Activated naive CD4-positive, alpha-beta T cell treated with anti-CD3 and anti-CD28 coated beads for 36 hours (primary cell): ENCODE data around the gene SPNS2. TPM values are rescaled to one million over a fixed set of nuclear protein-coding genes. Genes with fewer than 3 reads are reported as not detected.

Experiments used
- CTCF ChIA-PET: fragments of 350-600 bp; sonication (Branson Sonifier 250); formaldehyde crosslinking; loops from one replicate; lab custom pipeline; 2021; ENCODE audit warnings: antibody characterized with exemption; lab: Charles Lee
- DNase-seq: peaks from one replicate; pipeline ENCODE4 v3.0.0-alpha.2; 2020
- H3K27ac Mint-ChIP-seq: one replicate; pipeline ENCODE4 v1.8.0; 2021; ENCODE audit warnings: mild to moderate bottlenecking, mixed read lengths
- H3K27me3 Mint-ChIP-seq: one replicate; pipeline ENCODE4 v1.8.0; 2021; ENCODE audit warnings: low read depth, mixed read lengths
- H3K36me3 Mint-ChIP-seq: one replicate; pipeline ENCODE4 v1.8.0; 2021; ENCODE audit warnings: low read depth, mixed read lengths
- H3K4me1 Mint-ChIP-seq: one replicate; pipeline ENCODE4 v1.8.0; 2021; ENCODE audit warnings: low read depth, mixed read lengths
- H3K4me3 Mint-ChIP-seq: one replicate; pipeline ENCODE4 v1.8.0; 2021; ENCODE audit warnings: mild to moderate bottlenecking, moderate library complexity, mixed read lengths
- H3K9me3 Mint-ChIP-seq: one replicate; pipeline ENCODE4 v1.8.0; 2021; ENCODE audit warnings: mixed read lengths
- intact Hi-C: fragments of 100-400 bp; cut with micrococcal nuclease; formaldehyde crosslinking; loops from one replicate; pipeline ENCODE4 v1.15.1; 2023
- total RNA-seq, 2 experiments: library from RNA; stranded (reverse); gene quantifications; one replicate each; pipeline ENCODE4 v1.2.3, GENCODE V29; 2021

SPNS2 gene
- total RNA-seq, 2 experiments from 2014 or later, result 0.45 to 1.1 TPM

DNA sequence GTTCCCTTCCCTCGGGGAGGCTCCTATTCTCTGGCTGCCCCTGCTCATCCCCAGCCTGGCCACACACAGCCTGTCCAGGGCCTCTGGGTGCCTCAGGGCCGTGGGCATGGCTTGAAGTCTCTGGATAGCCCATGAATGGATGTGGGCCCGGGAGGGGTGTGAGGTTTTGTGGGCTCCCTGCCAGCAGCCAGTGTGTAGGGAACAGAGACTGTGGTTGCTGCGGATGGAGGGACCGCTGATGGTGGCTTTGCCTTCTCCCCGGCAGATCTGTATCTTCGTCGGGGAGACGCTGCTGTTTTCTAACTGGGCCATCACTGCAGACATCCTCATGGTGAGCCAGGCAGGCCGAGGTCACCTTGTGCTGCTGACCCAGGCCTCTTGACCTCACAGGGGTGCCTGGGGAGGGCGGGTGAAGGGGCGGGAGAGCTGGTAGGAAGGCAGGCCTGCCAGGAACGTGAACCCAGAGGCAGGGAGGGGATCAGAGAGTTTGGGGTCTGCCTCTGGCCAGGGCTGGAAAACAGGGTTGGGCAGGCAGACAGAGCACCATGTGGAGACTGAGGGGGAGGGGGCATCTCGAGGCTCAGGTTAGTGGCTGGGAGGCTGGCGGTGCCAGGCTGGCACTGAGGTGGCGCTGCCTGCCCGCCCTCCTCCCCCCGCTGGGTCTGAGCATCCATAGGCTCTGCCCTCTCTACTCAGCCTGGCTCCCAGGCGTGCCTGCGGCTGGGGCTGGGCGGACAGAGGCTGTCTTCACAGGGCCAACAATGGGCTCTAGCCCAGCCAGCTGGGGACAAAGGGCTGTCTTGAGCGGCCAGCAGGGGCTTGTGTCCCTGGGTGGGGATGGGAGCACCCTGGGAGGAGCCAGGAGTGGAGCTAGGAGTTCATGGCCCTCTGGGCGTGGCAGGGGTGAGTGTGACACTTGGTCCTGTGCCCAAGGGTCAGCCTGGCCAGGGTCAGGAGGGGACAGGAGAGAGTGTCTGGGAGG lies 35.1 kb downstream of the SPNS2 start:
- DNase-seq, result no peak
- intact Hi-C loops, result no loop called here
- CTCF ChIA-PET, result no interaction called here
- no peaks in the 10 kb centered on the region for H3K9me3 Mint-ChIP-seq
- no peak overlapping the region for H3K27ac Mint-ChIP-seq
- peaks cover 7% of the 10 kb centered on the region for H3K27me3 Mint-ChIP-seq
- H3K4me1 Mint-ChIP-seq, result peaks cover 2% of the 10 kb centered on the region
- H3K36me3 Mint-ChIP-seq, result no peaks in the 10 kb centered on the region
- H3K4me3 Mint-ChIP-seq, result no peak overlapping the region

- H3K27me3 Mint-ChIP-seq, result peaks cover 7% of the 10 kb centered on the region
- CTCF ChIA-PET, result no interaction called here
- H3K36me3 Mint-ChIP-seq, result no peaks in the 10 kb centered on the region
- no peak for DNase-seq
- H3K4me1 Mint-ChIP-seq, result peaks cover 2% of the 10 kb centered on the region
- H3K4me3 Mint-ChIP-seq, result no peak overlapping the region
- intact Hi-C loops, result no loop called here
- H3K9me3 Mint-ChIP-seq, result no peaks in the 10 kb centered on the region
- H3K27ac Mint-ChIP-seq, result no peak overlapping the region
Observed at GRCh38 chr17:4534515-4534914, 35.8 kb downstream of the SPNS2 start.

GRCh38 chr17:4534928-4535666 lies 36.4 kb downstream of the SPNS2 start:
- H3K4me3 Mint-ChIP-seq, result no peak overlapping the region
- CTCF ChIA-PET, result no interaction called here
- DNase-seq, result no peak
- H3K9me3 Mint-ChIP-seq, result no peaks in the 10 kb centered on the region
- H3K27me3 Mint-ChIP-seq, result peaks cover 7% of the 10 kb centered on the region
- peaks cover 2% of the 10 kb centered on the region for H3K4me1 Mint-ChIP-seq
- intact Hi-C loops, result no loop called here
- H3K27ac Mint-ChIP-seq, result no peak overlapping the region
- H3K36me3 Mint-ChIP-seq, result no peaks in the 10 kb centered on the region

DNA sequence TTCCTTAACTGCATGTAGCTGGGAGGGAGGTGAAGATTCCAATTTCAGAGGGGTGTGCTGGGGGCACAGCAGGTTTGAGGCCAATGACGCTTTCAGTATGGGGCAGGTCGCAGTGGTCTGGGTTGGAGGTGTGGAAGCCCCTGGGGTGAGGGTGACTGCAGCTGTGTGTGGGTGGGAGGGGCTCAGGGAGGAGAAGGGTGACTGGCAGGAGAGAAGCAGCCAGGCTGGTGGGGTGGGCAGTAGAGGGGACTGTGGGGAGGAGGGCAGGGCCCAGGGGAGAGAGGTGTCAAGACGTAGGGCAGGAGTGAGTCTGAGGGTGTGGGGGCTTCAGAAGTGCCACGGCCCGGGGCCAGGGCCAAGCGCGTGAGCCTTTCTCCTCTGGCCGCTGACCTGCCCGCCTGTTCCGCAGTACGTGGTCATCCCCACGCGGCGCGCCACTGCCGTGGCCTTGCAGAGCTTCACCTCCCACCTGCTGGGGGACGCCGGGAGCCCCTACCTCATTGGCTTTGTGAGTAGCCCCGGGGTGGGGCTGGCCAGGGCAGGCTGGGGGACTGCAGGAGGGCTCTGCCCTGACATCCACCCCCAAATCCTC lies 37.1 kb downstream of the SPNS2 start:
- CTCF ChIA-PET, result no interaction called here
- Mint-ChIP-seq H3K27me3 (peaks cover 7% of the 10 kb centered on the region), H3K36me3 (no peaks in the 10 kb centered on the region), H3K27ac (no peak overlapping the region), H3K4me3 (no peak overlapping the region), H3K9me3 (no peaks in the 10 kb centered on the region), H3K4me1 (peaks cover 2% of the 10 kb centered on the region)
- intact Hi-C loops, result no loop called here
- DNase-seq, result no peak

DNA sequence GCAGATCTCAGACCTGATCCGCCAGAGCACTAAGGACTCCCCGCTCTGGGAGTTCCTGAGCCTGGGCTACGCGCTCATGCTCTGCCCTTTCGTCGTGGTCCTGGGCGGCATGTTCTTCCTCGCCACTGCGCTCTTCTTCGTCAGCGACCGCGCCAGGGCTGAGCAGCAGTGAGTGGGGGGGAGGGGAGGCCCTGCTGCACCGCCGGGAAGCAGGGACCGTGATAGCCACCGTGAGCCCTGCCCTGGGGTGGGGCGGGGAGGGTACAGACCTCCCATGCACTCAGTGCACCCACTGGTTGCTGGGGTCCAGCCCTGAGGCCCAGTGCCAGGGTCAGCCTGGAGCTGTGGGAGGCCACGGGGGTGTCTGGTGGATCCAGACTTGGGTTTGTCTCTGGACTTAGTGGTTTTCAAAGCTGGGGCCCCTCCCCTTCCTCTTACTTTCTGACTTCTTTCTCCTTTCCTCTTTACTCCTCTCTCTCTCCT lies 37.6 kb downstream of the SPNS2 start:
- Mint-ChIP-seq H3K4me3 (no peak overlapping the region), H3K27ac (no peak overlapping the region), H3K4me1 (peaks cover 2% of the 10 kb centered on the region), H3K27me3 (peaks cover 7% of the 10 kb centered on the region), H3K36me3 (no peaks in the 10 kb centered on the region), H3K9me3 (no peaks in the 10 kb centered on the region)
- CTCF ChIA-PET, result interaction anchor here (0.6 kb wide), 1 partner anchor 19 kb away, joined by 3 read pairs; no protein-coding TSS in a partner anchor
- DNase-seq, result no peak
- intact Hi-C loops, result no loop called here

DNA sequence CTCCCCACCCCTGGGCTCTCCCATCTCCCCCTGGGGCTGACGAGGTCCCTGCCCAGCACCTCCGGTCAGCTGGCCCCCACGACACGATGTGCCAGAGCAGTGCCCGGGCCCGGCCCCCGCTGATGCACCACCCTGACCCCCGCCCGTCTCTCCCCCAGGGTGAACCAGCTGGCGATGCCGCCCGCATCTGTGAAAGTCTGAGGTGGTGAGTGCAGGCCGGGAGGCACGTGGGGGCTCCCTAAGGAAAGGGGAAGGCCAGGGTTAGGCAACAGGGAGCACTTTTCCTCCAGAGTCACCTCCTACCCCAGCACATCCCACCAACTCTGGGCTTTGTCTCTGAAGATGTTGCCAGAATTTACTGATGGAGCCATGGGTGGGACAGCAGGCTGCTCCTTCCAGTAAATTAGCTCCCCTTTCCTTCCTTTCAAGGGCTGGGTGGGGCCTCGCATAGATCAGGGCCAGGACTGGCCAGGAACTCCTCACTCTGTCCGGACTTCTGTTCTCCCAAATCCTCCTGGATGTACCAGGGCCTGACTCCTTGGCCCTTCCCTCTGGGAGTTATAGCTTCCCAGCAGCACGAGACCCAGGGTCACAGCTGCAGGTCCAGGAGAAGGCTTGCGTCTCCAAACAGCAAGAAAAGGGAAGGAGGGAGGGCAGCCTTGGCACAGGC lies 38.2 kb downstream of the SPNS2 start:
- CTCF ChIA-PET, result interaction anchor here (0.6 kb wide), 1 partner anchor 19 kb away, joined by 3 read pairs; no protein-coding TSS in a partner anchor
- DNase-seq, result no peak
- H3K27ac Mint-ChIP-seq, result no peak overlapping the region
- H3K27me3 Mint-ChIP-seq, result peaks cover 7% of the 10 kb centered on the region
- H3K4me3 Mint-ChIP-seq, result no peak overlapping the region
- intact Hi-C loops, result no loop called here
- H3K4me1 Mint-ChIP-seq, result peaks cover 2% of the 10 kb centered on the region
- no peaks in the 10 kb centered on the region for H3K9me3 Mint-ChIP-seq
- H3K36me3 Mint-ChIP-seq, result no peaks in the 10 kb centered on the region

- CTCF ChIA-PET, result no interaction called here
- H3K9me3 Mint-ChIP-seq, result no peaks in the 10 kb centered on the region
- H3K27ac Mint-ChIP-seq, result no peak overlapping the region
- DNase-seq, result no peak
- H3K4me3 Mint-ChIP-seq, result no peak overlapping the region
- peaks cover 4% of the 10 kb centered on the region for H3K36me3 Mint-ChIP-seq
- H3K4me1 Mint-ChIP-seq, result peaks cover 2% of the 10 kb centered on the region
- H3K27me3 Mint-ChIP-seq, result peaks cover 3% of the 10 kb centered on the region
- intact Hi-C loops, result no loop called here
Observed at GRCh38 chr17:4537451-4538235, 39.0 kb downstream of the SPNS2 start.

GRCh38 chr17:4538236-4539002 lies 39.7 kb downstream of the SPNS2 start:
- Mint-ChIP-seq H3K4me3 (no peak overlapping the region), H3K27ac (no peak overlapping the region), H3K9me3 (no peaks in the 10 kb centered on the region), H3K4me1 (peaks cover 2% of the 10 kb centered on the region), H3K27me3 (peaks cover under 1% of the 10 kb centered on the region), H3K36me3 (peaks cover 4% of the 10 kb centered on the region)
- CTCF ChIA-PET, result no interaction called here
- DNase-seq, result no peak
- intact Hi-C loops, result no loop called here

- Mint-ChIP-seq H3K27me3 (no peaks in the 10 kb centered on the region), H3K9me3 (no peaks in the 10 kb centered on the region), H3K4me3 (no peak overlapping the region), H3K27ac (no peak overlapping the region), H3K4me1 (peaks cover 2% of the 10 kb centered on the region), H3K36me3 (peaks cover 8% of the 10 kb centered on the region)
- intact Hi-C loops, result no loop called here
- DNase-seq, result no peak
- CTCF ChIA-PET, result no interaction called here
Observed at GRCh38 chr17:4539025-4539424, 40.3 kb downstream of the SPNS2 start.

DNA sequence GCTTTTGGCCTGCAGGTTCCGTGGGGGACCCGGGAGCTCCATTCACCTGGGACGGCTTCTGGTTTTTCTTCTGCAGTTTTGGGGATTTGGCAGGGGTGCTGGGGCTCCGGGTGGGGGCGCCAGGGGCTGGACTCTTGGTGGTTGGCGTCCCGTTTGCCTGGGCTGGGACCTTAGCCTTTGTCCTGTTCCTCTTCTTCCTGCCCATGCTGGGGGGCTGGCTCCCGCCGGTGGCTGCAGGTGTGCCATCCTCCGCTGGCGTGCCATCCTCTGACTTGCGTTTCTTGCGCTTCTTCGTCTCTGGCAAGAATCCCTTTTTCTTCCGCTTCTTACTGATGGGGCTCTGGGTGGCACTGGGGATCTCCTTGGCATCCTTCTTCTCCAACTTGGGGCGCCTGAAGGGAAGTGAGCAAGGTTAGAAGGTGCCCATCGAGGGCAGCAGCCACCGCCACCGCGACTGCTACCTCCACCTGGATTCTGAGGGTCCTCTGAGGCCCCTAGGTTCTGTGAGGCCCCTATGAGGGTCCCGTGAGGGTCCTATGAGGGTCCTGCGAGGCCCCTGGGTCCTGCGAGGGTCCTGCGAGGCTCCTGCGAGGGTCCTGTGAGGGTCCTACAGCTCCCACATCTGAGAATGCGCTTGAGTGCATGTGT lies 41.0 kb downstream of the SPNS2 start:
- no peaks in the 10 kb centered on the region for H3K27me3 Mint-ChIP-seq
- CTCF ChIA-PET, result no interaction called here

More for the DNA sequence above, 41.0 kb downstream of the SPNS2 start:
- Mint-ChIP-seq H3K27ac (no peak overlapping the region), H3K4me3 (no peak overlapping the region), H3K4me1 (no peaks in the 10 kb centered on the region), H3K9me3 (no peaks in the 10 kb centered on the region), H3K36me3 (peaks cover 8% of the 10 kb centered on the region)
- DNase-seq, result no peak
- intact Hi-C loops, result loop anchor here (2.0 kb wide), 1 partner anchor 119 kb away; no protein-coding TSS in a partner anchor
